ENCODE results near the gene UBE2G1.
"Not testable (repeated sequence)": the region's sequence is repeated elsewhere in the genome, so short reads cannot be mapped to it uniquely, and the experiment has no call there.

The UBE2G1 gene

GRCh38 chr17:4375039-4375748 is 8.7 kb upstream of the UBE2G1 start:
- no peak for FAIRE-seq

DNA sequence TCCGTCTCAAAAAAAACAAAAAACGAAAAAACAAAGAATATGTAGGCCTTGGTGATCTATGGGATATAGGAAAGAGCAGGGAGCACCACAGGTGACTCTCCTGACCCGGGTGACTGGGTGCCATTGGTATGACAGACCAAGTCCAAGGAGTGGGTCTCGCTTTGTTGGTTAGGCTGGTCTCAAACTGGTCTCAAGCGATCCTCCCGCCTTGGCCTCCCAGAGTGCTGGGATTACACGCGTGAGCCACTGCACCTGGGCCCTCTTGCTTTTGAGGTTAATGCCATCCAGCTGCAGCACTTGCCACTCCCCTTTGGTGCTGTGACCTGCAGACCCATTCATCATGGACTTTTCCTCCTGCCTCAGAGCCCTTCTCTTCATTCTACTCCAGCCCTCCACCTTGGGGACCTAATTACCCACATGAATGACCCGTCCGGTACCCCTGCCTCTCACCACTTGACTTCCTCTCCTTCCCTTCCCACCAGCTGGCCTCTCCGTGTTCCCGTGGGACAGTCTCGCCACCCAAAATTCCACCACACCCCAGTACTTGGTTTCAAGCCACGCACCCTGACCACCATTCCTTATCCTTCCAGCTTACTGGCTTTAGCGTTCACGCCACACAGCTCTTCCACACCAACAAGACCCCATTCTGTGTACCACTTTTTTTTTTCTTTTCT is 3.2 kb upstream of the UBE2G1 start:
- no peak for FAIRE-seq

DNA sequence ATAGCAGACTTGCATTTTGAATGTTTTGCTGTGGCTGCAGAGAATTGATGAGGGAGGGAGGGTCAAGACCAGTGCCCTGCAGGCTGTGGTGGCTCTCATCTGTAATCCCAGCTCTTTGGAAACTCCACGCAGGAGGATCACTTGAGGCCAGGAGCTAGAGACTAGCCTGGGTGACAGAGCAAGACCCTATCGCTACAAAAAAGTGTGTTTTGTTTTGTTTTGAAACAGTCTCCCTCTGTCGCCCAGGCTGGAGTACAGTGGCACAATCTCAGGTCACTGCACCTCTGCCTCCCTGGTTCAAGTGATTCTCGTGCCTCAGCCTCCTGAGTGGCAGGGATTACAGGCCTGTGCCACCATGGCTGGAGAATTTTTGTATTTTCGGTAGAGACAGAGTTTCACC is 1.9 kb upstream of the UBE2G1 start:
- no peak for FAIRE-seq

- FAIRE-seq: not testable (repeated sequence)
Measured at GRCh38 chr17:4367177-4367576, 702 bp upstream of the UBE2G1 start.

DNA sequence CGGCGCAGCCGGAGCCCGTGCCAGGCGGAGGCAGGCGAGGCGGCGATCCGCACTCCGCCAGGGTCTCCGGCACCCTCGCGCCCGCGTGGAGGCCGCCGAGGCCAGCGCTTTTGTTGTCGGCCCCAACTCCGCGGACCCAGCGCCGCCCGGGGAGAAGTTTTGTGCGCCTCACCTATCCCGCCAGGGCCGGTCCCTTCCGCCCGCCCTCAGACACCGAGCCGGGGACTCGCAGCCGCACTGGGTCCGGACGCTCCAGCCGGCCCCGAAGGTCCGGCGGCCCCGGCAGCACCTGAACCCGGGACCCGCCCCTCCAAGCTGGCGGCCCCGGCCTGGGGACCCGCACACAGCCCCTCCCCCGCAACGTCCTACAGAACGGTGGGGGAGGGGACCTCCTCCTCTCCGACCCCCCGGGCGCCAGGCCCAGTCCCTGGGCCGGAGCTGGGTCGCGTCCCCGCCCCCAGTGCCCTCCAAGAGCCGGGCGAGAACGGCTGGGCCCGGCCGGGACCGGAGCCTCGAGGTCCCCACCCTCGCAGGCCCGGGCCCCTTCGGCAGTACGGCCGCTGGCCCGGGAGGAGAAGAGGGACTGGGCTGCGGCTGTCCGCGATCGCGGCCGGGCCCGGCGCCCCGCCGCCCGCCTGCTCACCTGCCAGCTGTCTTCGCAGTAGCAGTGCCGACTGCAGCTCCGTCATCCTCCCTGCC is 698 bp downstream of the UBE2G1 start:
- FAIRE-seq: no peak

GRCh38 chr17:4365103-4365627 is 1.3 kb downstream of the UBE2G1 start:
- peak; percentile 26 for FAIRE-seq

DNA sequence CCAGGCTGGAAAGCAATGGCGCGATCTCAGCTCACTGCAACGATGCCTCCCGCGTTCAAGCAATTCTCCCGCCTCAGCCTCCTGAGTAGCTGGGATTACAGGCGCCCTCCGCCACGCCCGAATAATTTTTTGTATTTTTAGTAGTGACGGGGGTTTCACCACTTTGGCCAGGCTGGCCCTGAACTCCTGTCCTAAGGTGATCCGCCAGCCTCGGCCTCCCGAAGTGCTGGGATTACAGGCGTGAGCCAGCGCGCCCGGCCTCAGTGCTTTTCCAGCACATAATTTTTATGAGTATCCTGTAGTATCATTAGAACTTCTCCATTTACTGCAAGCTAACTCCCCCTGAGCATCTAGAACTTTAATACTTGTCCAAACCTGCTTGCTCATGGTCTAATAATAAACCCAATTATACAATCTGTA is 1.8 kb downstream of the UBE2G1 start:
- no peak for FAIRE-seq

GRCh38 chr17:4362141-4362540 is 4.3 kb downstream of the UBE2G1 start:
- no peak for FAIRE-seq

- no peak for FAIRE-seq
Measured at GRCh38 chr17:4358154-4358553, 8.3 kb downstream of the UBE2G1 start.

DNA sequence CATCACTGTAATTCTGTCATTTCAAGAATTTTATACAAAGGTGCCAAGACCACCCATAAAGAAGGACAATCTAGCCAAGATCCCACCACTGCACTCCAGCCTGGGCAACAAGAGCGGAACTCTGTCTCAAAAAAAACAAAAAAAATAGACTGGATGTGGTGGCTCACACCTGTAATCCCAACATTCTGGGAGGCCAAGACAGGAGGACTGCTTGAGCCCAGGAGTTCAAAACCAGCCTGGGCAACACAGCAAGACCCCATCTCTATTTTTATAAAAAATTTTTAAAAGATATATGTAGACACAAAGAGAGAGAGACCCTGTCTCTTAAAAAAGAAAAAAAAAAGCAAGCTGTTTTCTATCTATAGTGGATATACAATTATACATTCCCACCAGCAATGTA is 8.8 kb downstream of the UBE2G1 start:
- no peak for FAIRE-seq

GRCh38 chr17:4357030-4357628 is 9.3 kb downstream of the UBE2G1 start:
- FAIRE-seq: no peak

- FAIRE-seq: no peak
Measured at GRCh38 chr17:4354862-4355514, 11.5 kb downstream of the UBE2G1 start.

DNA sequence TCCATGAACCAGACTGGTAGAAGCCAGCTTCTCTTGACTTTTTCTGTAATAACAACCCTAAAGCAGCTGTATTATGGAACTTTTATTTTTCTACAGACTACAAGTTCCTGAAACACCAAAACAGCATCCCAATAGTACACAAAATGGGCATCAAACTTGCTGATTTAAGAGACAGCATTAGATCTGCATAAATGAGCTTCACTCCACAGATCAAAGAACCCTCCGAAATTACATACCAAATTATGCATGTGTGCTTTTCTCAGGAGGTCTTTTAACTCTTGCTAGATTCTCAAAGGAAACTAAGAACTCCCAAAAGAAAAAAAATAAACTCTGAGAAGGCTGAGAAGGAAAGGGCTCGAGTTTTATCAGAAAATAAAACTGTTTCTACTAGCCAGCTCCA is 12.3 kb downstream of the UBE2G1 start:
- no peak for FAIRE-seq

GRCh38 chr17:4350214-4350613 is 16.3 kb downstream of the UBE2G1 start:
- not testable (repeated sequence) for FAIRE-seq

DNA sequence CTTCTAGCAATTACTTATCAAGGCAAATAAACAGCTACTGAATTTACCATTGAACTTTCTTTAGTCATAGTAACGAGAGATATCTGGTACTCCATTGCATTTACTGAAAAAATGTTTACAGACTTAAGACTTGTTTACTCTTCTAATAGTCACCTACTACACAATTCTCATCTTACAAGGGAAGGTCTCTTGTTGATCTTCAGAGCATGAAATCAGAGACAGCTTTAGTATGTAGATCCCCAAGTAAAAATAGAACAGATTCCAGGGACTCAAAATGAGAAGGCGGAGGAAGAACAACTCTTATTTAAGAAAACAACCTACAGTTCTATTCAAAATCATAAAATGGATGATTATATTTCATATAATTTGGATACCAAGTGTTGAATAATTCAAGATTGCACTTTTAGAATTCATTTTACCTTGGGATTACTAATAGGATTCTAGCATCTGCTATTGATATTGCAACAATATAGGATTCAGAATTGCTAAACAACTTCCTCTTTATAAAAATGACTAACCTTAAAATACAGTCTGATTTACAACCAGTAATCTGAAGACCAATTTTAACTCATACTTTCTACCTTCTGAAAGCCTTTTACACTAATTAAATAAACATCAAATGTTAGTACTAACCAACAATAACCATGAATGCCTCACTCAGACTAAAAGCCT is 20.8 kb downstream of the UBE2G1 start:
- FAIRE-seq: no peak

- no peak for FAIRE-seq
Measured at GRCh38 chr17:4344926-4345325, 21.5 kb downstream of the UBE2G1 start.

DNA sequence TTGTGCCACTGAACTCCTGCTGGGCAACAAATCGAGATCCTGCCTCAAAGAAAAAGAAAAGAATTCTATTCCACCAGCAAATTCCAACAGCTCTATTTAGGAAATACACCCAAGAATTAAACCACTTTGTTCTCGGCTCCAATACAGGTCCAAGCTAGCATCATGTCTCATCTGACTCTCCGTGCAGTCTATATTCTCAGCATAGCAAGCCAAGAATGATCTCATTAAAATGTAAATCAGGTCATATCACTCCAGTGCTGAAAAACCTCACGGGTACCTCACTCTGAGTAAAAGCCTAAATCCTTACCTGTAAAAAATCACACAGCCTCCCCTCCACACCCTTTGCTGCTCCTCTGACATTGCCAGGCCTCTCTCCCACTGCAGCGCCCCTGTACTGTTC is 23.9 kb downstream of the UBE2G1 start:
- no peak for FAIRE-seq

DNA sequence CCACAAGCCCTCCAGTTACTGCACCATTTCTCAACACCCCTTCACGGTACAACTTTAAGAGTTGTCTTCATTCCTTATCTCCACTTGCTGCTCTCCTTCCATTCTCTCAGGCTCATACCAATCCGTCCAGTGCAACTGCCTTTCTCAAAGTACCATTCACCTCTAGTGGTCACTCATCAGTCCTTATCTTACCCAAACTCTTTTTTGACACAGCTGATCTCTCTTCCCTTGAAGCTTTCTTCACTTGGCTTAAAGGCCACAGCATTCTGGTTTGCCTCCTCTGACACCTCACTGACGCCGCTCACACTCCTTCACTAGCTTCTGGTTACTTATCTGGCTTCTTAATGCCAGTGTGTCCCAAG is 24.9 kb downstream of the UBE2G1 start:
- no peak for FAIRE-seq

GRCh38 chr17:4340914-4341615 is 25.4 kb downstream of the UBE2G1 start:
- no peak for FAIRE-seq

- no peak for FAIRE-seq
Measured at GRCh38 chr17:4334776-4335584, 31.5 kb downstream of the UBE2G1 start.

- FAIRE-seq: no peak
Measured at GRCh38 chr17:4334332-4334731, 32.1 kb downstream of the UBE2G1 start.

All from endometrium (tissue), 2 donors.